AG09309 (cell line): Measurements from ENCODE around the gene VPS52.
A peak's percentile ranks its signal among the peaks of the same experiment; 100 is the strongest.

Experiments used
- DNase-seq: peaks from one replicate; pipeline ENCODE4 v3.0.0-alpha.2; 2010; ENCODE audit warnings: low read depth
- H3K4me3 ChIP-seq: 2 replicates; pipeline ENCODE4 v1.5.1; 2011; ENCODE audit warnings: mild to moderate bottlenecking, low read depth, low read length, moderate library complexity; ENCODE audit not compliant: control insufficient read depth
- CTCF ChIP-seq: IDR thresholded peaks from 2 replicates; pipeline ENCODE4 v1.5.1; 2011; ENCODE audit warnings: mild to moderate bottlenecking, low read depth, low read length, inconsistent platforms; ENCODE audit not compliant: insufficient read depth, control insufficient read depth; ENCODE audit errors: missing control alignments

VPS52 gene

GRCh38 chr6:33201147-33201545 lies 70.5 kb downstream of the VPS52 start:
- H3K4me3 ChIP-seq = peak overlapping the region; percentile 90
- TF ChIP-seq CTCF = no peak
- no peak for DNase-seq
